Glutamatergic neuron (in vitro differentiated cells): ENCODE data around the gene DHFR2. TPM values are rescaled to one million over a fixed set of nuclear protein-coding genes. Genes with fewer than 3 reads are reported as not detected.

ENCODE experiments used
- DNase-seq: peaks from one replicate; pipeline ENCODE4 v3.0.0; 2022
- H3K27ac Mint-ChIP-seq: one replicate; pipeline ENCODE4 v1.8.0; 2020; ENCODE audit warnings: mild to moderate bottlenecking, mixed read lengths, inconsistent platforms; ENCODE audit not compliant: unreplicated experiment
- H3K27me3 Mint-ChIP-seq: one replicate; pipeline ENCODE4 v1.8.0; 2020; ENCODE audit warnings: mild to moderate bottlenecking, moderate library complexity, mixed read lengths, inconsistent platforms; ENCODE audit not compliant: unreplicated experiment
- H3K36me3 Mint-ChIP-seq: one replicate; pipeline ENCODE4 v1.8.0; 2020; ENCODE audit warnings: mild to moderate bottlenecking, mixed read lengths, inconsistent platforms; ENCODE audit not compliant: unreplicated experiment
- H3K4me1 Mint-ChIP-seq: one replicate; pipeline ENCODE4 v1.8.0; 2020; ENCODE audit warnings: mild to moderate bottlenecking, low read depth, mixed read lengths, inconsistent platforms; ENCODE audit not compliant: unreplicated experiment
- H3K4me3 Mint-ChIP-seq: one replicate; pipeline ENCODE4 v1.8.0; 2020; ENCODE audit warnings: mild to moderate bottlenecking, mixed read lengths, inconsistent platforms; ENCODE audit not compliant: unreplicated experiment
- H3K9me3 Mint-ChIP-seq: one replicate; pipeline ENCODE4 v1.8.0; 2020; ENCODE audit warnings: mild to moderate bottlenecking, moderate library complexity, mixed read lengths, inconsistent platforms; ENCODE audit not compliant: unreplicated experiment
- CTCF ChIP-seq: fragments of 200-600 bp; sonication (generic); IDR thresholded peaks from one replicate; pipeline ENCODE4 v1.5.0; 2021; ENCODE audit not compliant: partially characterized antibody, unreplicated experiment
- total RNA-seq: library from RNA; stranded (reverse); fragmentation: NEBNext Ultra II Directional; extraction: Animal tissue kit (Norgen Biotek cat#: 25700); gene quantifications from one replicate; pipeline ENCODE4 v1.2.1, GENCODE V29; 2021; ENCODE audit not compliant: unreplicated experiment

DHFR2 gene
- total RNA-seq, 1 donor from 2014 or later = 3.5 TPM

DNA sequence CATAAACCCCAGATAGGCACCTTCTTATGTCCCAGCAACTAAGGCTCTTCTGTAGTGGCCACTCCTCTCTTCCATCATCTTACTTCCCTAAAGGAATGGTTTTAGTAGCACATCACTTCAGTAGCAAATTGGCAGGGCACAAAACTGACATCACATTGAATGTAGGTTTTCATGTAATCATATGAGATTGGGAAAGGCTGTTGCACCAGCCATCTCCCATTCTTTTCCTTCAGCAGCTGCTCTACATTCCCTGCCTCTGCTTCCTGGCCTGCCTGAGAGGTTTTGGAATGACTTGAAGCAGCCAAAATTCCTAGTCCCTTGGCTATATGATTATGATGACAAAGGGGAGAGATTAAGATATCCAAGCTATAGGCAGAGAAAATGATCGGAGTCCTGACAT is 36.6 kb upstream of the DHFR2 start:
- H3K4me1 Mint-ChIP-seq = peaks cover 2% of the 10 kb centered on the region
- no peak for TF ChIP-seq CTCF
- H3K27ac Mint-ChIP-seq = no peak overlapping the region
- DNase-seq = no peak
- H3K4me3 Mint-ChIP-seq = no peak overlapping the region
- no peaks in the 10 kb centered on the region for H3K9me3 Mint-ChIP-seq
- H3K36me3 Mint-ChIP-seq = no peaks in the 10 kb centered on the region
- H3K27me3 Mint-ChIP-seq = no peaks in the 10 kb centered on the region

DNA sequence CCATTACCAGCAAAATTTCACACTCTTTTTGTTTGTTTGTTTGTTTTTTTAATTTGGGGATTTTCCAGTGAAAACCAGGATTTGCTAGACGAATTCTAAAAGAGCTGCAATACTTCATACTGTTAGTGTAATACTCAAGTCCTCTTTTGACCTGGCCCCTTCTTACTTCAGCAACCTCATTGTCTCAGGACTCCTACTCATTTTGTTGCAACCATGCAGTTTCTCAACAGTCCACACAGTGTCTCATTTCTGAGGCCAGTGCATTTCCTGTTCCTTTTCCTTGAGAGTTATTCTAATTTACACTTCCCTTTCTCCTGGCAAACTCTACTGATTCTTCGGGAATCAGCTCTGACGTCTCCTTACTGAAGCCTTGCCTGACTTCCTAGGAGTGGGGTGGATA is 35.7 kb upstream of the DHFR2 start:
- H3K4me3 Mint-ChIP-seq = no peak overlapping the region
- no peak overlapping the region for H3K27ac Mint-ChIP-seq
- H3K9me3 Mint-ChIP-seq = no peaks in the 10 kb centered on the region
- DNase-seq = no peak
- no peaks in the 10 kb centered on the region for H3K27me3 Mint-ChIP-seq
- no peaks in the 10 kb centered on the region for H3K36me3 Mint-ChIP-seq
- no peak for TF ChIP-seq CTCF
- peaks cover 4% of the 10 kb centered on the region for H3K4me1 Mint-ChIP-seq

DNA sequence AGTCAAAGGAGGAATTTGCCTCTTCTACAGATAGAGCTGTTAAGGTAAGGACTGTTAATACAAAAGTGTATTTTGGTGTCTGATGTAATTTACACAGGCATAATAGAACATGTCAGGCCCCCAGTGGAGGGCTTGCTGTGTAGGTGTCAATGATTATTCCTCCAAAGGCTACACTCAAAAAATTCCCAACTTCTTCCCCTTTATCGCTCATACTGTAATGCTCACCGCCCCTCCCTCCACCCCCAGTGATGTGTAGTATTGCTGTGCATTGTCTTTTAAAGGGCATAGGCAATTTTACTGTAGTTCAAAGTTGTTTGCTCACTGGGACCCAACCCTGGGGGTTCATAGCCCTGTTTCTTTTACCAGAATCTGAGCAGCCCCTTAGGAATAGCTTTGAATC is 32.4 kb upstream of the DHFR2 start:
- no peaks in the 10 kb centered on the region for H3K36me3 Mint-ChIP-seq
- H3K27me3 Mint-ChIP-seq = no peaks in the 10 kb centered on the region
- no peaks in the 10 kb centered on the region for H3K9me3 Mint-ChIP-seq
- no peak for TF ChIP-seq CTCF
- H3K4me3 Mint-ChIP-seq = no peak overlapping the region
- H3K4me1 Mint-ChIP-seq = peaks cover 8% of the 10 kb centered on the region
- no peak overlapping the region for H3K27ac Mint-ChIP-seq
- DNase-seq = no peak

GRCh38 chr3:94093151-94093550 is 30.4 kb upstream of the DHFR2 start:
- Mint-ChIP-seq H3K4me3 (no peak overlapping the region), H3K27ac (no peak overlapping the region), H3K9me3 (no peaks in the 10 kb centered on the region), H3K27me3 (no peaks in the 10 kb centered on the region), H3K4me1 (peaks cover 6% of the 10 kb centered on the region), H3K36me3 (no peaks in the 10 kb centered on the region)
- no peak for DNase-seq
- TF ChIP-seq CTCF = no peak

- Mint-ChIP-seq H3K4me3 (no peak overlapping the region), H3K9me3 (no peaks in the 10 kb centered on the region), H3K36me3 (no peaks in the 10 kb centered on the region)
Observed at GRCh38 chr3:94092086-94092485, 29.4 kb upstream of the DHFR2 start.

More at GRCh38 chr3:94092086-94092485, 29.4 kb upstream of the DHFR2 start:
- Mint-ChIP-seq H3K27me3 (no peaks in the 10 kb centered on the region), H3K4me1 (peaks cover 6% of the 10 kb centered on the region), H3K27ac (no peak overlapping the region)
- no peak for DNase-seq
- no peak for TF ChIP-seq CTCF
